Measurements from ENCODE around the gene ZNF750.

DNA sequence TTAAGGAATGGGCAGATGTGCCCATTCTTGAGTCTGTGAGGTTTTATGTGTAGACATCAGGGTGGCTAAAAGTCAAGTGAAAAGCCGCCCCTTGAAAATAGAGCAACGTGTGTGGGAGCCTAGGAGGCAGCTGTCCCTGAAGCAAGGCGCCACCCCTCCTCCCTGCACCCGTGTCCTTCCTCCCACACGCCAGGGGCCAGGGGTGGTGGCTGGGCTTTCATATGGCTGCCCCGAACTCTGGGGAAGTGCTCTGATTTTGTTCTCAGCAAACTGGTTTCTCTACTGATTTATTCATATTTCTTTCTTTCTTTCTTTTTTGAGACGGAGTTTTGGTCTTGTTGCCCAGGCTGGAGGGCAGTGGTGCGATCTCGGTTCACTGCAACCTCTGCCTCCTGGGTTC, 4.7 kb downstream of the ZNF750 start:
- TF ChIP-seq, protein P1, sequence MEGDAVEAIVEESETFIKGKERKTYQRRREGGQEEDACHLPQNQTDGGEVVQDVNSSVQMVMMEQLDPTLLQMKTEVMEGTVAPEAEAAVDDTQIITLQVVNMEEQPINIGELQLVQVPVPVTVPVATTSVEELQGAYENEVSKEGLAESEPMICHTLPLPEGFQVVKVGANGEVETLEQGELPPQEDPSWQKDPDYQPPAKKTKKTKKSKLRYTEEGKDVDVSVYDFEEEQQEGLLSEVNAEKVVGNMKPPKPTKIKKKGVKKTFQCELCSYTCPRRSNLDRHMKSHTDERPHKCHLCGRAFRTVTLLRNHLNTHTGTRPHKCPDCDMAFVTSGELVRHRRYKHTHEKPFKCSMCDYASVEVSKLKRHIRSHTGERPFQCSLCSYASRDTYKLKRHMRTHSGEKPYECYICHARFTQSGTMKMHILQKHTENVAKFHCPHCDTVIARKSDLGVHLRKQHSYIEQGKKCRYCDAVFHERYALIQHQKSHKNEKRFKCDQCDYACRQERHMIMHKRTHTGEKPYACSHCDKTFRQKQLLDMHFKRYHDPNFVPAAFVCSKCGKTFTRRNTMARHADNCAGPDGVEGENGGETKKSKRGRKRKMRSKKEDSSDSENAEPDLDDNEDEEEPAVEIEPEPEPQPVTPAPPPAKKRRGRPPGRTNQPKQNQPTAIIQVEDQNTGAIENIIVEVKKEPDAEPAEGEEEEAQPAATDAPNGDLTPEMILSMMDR (conservative IDR thresholded peaks at IDR 0.05) = no peak
- TF ChIP-seq ZFX (IDR thresholded peaks at IDR 0.05) = no peak

Measured in C4-2B (cell line).